HEK293T (cell line): ENCODE results near the gene FMO2.

Experiments used
- CTCF ChIA-PET: fragments of 350-600 bp; formaldehyde crosslinking; extraction: SDS; loops from one replicate; lab custom pipeline; 2021; ENCODE audit warnings: antibody characterized with exemption, inconsistent platforms; lab: Yijun Ruan, JAX
- POLR2A ChIA-PET: fragments of 350-600 bp; formaldehyde crosslinking; extraction: SDS; loops from one replicate; lab custom pipeline; 2020; ENCODE audit warnings: antibody characterized with exemption, inconsistent platforms; lab: Yijun Ruan, JAX
- DNase-seq: peaks from one replicate; pipeline ENCODE4 v3.0.0; 2012; ENCODE audit warnings: mixed read lengths; ENCODE audit errors: extremely low spot score
- ARNT ChIP-seq: fragments of 450-650 bp; IDR thresholded peaks from 2 replicates; pipeline ENCODE4 v1.6.1; 2017; ENCODE audit warnings: mild to moderate bottlenecking
- BHLHE40 ChIP-seq: fragments of 450-650 bp; IDR thresholded peaks from 2 replicates; pipeline ENCODE4 v1.6.1; 2016; ENCODE audit warnings: mild to moderate bottlenecking, moderate library complexity, borderline replicate concordance
- CTBP1 ChIP-seq: fragments of 450-650 bp; IDR thresholded peaks from 2 replicates; pipeline ENCODE4 v1.6.1; 2016; ENCODE audit warnings: borderline replicate concordance
- ELF4 ChIP-seq: fragments of 450-650 bp; IDR thresholded peaks from 2 replicates; pipeline ENCODE4 v1.6.1; 2017; ENCODE audit warnings: antibody characterized with exemption
- FOXA1 ChIP-seq: fragments of 450-650 bp; IDR thresholded peaks from 2 replicates; pipeline ENCODE4 v1.6.1; 2016; ENCODE audit warnings: mild to moderate bottlenecking
- FOXK2 ChIP-seq: fragments of 450-650 bp; IDR thresholded peaks from 2 replicates; pipeline ENCODE4 v1.6.1; 2016; ENCODE audit warnings: mild to moderate bottlenecking
- FOXM1 ChIP-seq: fragments of 450-650 bp; IDR thresholded peaks from 2 replicates; pipeline ENCODE4 v1.6.1; 2017; ENCODE audit warnings: mild to moderate bottlenecking, borderline replicate concordance
- HDGF ChIP-seq: fragments of 450-650 bp; IDR thresholded peaks from 2 replicates; pipeline ENCODE4 v1.6.1; 2017; ENCODE audit warnings: antibody characterized with exemption, borderline replicate concordance
- L3MBTL2 ChIP-seq: fragments of 450-650 bp; conservative IDR thresholded peaks from 2 replicates; pipeline ENCODE4 v1.6.1; 2016; ENCODE audit warnings: mild to moderate bottlenecking
- LEF1 ChIP-seq: fragments of 450-650 bp; IDR thresholded peaks from 2 replicates; pipeline ENCODE4 v1.6.1; 2017; ENCODE audit warnings: mild to moderate bottlenecking, borderline replicate concordance
- NFRKB ChIP-seq: fragments of 450-650 bp; IDR thresholded peaks from 2 replicates; pipeline ENCODE4 v1.6.1; 2016; ENCODE audit warnings: mild to moderate bottlenecking, moderate library complexity
- SP1 ChIP-seq: fragments of 450-650 bp; IDR thresholded peaks from 2 replicates; pipeline ENCODE4 v1.6.1; 2017
- SUZ12 ChIP-seq: fragments of 450-650 bp; IDR thresholded peaks from 2 replicates; pipeline ENCODE4 v1.6.1; 2016; ENCODE audit warnings: mild to moderate bottlenecking
- TARDBP ChIP-seq: fragments of 450-650 bp; IDR thresholded peaks from 2 replicates; pipeline ENCODE4 v1.6.1; 2016
- ZNF384 ChIP-seq: fragments of 450-650 bp; IDR thresholded peaks from 2 replicates; pipeline ENCODE4 v1.6.1; 2016
- TF ChIP-seq, protein P1 (sequence below): fragments of 450-650 bp; IDR thresholded peaks from 2 replicates; pipeline ENCODE4 v1.6.1; 2016

Gene FMO2

DNA sequence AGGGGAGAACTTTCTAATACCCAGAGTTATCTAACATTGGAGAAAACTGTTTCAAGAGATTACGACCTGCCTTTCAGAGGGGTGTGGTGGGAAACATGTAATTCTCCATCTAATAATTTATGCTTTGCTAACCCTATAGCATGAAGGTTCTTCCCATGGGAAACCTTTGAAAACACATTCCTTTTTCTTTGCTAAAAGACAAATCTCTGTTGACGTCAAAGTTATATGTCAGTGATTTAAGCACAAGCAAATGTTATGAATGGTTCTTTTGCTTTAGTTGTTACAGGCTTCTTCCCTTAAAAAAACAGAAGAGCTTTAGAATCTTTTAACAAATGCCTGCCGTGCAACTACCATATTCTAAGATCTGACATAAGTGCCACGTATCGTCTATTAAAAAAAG, 19.2 kb downstream of the FMO2 start:
- CTCF ChIA-PET = no interaction called here

DNA sequence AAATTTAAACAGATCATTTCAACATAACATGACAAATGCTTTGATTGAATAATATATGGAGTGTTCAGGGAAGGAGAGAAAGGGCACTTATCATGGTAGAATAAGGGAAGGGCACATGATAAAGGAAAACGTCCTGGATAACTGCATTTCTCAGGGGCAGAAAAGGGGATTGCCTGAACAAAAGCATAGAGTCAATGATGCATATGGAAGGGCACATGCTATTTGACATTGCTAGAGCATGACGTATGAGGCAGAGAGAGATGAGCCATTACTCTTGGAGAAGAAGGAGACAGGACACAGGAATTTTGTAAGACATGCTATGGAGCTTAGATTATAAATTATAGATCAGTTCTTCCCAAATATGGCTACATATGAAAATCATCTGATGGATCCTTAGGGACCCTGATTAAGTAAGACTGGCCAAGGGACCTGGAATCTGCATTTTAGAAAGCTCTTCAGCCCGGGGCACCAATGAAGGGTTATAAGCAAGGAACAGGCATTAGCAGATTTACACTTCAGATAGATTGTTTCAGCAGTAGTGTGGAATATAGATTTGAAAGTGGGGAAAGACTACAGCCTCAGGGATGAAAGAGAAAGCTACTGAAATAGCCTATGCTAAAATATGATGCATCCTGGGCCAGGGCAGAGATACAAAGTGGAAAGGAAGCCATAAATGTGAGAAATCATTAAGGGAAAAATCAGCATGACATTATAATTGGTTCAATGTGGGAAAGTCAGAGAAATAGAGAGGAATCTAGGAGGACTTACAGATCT, 21.3 kb downstream of the FMO2 start:
- TF ChIP-seq SUZ12 (no peak), FOXK2 (no peak), NFRKB (no peak), ELF4 (no peak), L3MBTL2 (no peak), CTBP1 (no peak), TARDBP (no peak)
- POLR2A ChIA-PET = no interaction called here
- CTCF ChIA-PET = interaction anchor here (1.5 kb wide), 1 partner anchor 17 kb away, joined by 4 read pairs; no protein-coding TSS in a partner anchor
- DNase-seq = no peak

More for the DNA sequence above, 19.2 kb downstream of the FMO2 start:
- TF ChIP-seq NFRKB (no peak), FOXK2 (no peak), BHLHE40 (no peak), L3MBTL2 (no peak), HDGF (no peak), TARDBP (no peak), CTBP1 (no peak)
- DNase-seq = no peak
- POLR2A ChIA-PET = no interaction called here

DNA sequence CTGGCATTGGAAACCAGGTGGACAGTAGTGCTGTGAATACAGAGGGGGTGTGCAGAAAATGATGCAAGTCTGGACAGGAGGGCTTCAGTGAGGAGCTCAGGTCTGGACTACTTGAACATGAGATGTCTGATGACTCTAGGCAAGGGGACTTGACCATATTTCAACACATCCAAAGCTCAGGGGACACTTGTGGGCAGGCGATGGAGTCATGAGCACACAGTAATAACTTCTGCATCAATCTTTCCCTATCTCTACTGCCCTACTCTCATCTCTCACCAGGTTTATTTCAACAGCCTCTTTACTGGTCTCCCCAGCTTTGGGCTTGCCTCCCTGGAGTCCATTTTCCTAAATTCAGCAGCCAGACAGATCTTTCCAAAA, 21.9 kb downstream of the FMO2 start:
- TF ChIP-seq TARDBP (no peak), ARNT (no peak), ZNF384 (no peak), FOXK2 (no peak), FOXM1 (no peak), NFRKB (no peak), BHLHE40 (no peak), L3MBTL2 (no peak), SUZ12 (no peak), FOXA1 (no peak), LEF1 (no peak), HDGF (no peak), ELF4 (no peak), CTBP1 (no peak), SP1 (no peak)
- TF ChIP-seq, protein P1, sequence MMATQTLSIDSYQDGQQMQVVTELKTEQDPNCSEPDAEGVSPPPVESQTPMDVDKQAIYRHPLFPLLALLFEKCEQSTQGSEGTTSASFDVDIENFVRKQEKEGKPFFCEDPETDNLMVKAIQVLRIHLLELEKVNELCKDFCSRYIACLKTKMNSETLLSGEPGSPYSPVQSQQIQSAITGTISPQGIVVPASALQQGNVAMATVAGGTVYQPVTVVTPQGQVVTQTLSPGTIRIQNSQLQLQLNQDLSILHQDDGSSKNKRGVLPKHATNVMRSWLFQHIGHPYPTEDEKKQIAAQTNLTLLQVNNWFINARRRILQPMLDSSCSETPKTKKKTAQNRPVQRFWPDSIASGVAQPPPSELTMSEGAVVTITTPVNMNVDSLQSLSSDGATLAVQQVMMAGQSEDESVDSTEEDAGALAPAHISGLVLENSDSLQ = no peak
- ChIA-PET POLR2A (no interaction called here), CTCF (interaction anchor here (1.5 kb wide), 1 partner anchor 18 kb away, joined by 4 read pairs; no protein-coding TSS in a partner anchor)
- no peak for DNase-seq

DNA sequence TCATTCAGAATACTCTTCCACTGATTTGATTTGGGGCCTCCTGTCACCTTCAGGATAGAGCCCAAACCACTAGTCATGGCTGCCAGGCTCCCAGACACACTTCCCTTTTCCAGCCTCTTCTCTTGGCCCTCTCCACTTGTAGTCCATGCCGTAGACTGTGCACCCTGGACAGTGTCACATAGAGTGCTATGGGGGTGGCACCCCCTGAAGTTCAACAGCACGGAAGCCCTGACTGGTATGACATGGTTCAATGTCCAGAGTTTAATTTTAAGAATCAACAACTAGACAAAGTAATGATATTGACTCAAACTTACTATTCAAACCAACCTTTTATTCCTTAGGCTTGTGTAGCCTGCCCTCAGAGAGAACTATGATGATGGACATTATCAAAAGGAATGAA, 22.3 kb downstream of the FMO2 start:
- TF ChIP-seq FOXK2 = no peak
- ChIA-PET POLR2A (no interaction called here), CTCF (no interaction called here)
- no peak for DNase-seq

DNA sequence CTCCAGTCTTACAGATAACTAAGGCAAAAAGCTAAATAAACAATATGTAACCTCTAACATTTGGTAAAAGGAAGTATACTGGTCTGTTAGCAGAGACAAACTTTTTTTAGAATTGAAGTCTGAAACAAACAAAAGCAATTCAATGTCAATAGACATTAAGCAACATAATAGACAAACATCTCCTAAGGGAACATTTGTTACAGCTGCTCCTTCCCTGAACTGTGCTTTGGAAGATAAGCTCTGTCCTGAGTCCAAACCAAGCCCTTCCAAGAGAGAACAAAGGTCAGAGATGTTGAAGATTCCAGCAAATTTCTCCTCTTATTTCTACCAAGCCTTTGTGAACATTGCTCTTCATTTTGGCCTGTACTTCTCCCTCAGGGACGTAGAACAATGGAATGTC, 25.3 kb downstream of the FMO2 start:
- DNase-seq = no peak
- TF ChIP-seq NFRKB = no peak
- TF ChIP-seq FOXK2 = no peak
- no peak for TF ChIP-seq SUZ12
- no peak for TF ChIP-seq ARNT
- TF ChIP-seq, protein P1 = no peak
- no peak for TF ChIP-seq TARDBP
- TF ChIP-seq FOXM1 = no peak
- TF ChIP-seq LEF1 = no peak
- no peak for TF ChIP-seq ZNF384
- TF ChIP-seq BHLHE40 = no peak
- ChIA-PET POLR2A (no interaction called here), CTCF (no interaction called here)

DNA sequence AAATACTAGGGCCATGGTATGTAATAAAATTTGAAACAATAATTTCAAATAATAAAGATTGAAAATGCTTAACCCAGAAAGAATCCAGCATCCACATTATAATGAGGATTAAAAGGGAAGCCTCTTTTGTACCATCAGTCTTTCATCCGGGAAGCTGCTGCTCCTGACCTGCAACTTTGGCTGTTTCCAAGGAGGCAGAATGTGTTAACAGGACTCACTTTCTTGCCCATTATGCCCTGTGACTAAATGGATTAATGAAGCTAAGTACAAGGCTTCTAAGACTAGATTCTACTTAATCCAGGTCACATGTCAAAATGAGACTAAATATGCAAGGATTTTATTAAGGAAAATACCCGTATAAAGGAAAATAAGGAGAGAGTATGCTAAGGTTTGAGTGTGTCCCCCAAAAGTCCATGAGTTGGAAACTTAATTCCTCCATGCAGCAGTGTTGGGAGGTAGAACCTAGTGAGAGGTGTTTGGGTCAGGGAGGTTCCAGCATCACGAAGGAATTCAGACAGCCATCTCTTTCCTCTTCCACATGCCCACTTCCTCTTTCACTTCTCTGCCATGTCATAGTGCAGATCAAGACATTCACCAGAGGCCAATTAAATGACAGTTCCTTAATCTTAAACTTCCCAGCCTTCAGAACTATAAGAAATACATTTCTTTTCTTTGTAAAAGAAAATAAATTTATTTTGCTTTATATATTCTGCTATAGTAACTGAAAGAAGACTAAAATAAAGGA, 27.7 kb downstream of the FMO2 start:
- TF ChIP-seq CTBP1 (no peak), SP1 (no peak), FOXA1 (no peak), HDGF (no peak), FOXK2 (no peak), NFRKB (no peak), ZNF384 (no peak), SUZ12 (no peak), FOXM1 (no peak), LEF1 (no peak), ELF4 (no peak), BHLHE40 (no peak), L3MBTL2 (no peak), ARNT (no peak)
- TF ChIP-seq, protein P1 = no peak
- CTCF ChIA-PET = no interaction called here
- POLR2A ChIA-PET = no interaction called here
- no peak for DNase-seq
